Activated naive CD4-positive, alpha-beta T cell treated with anti-CD3 and anti-CD28 coated beads, Interleukin-2, amount 50 U/mL, for 16 hours (primary cell): Measurements from ENCODE around the gene SKIC2.
A peak's percentile ranks its signal among the peaks of the same experiment; 100 is the strongest.
"Not testable (repeated sequence)": the region's sequence is repeated elsewhere in the genome, so short reads cannot be mapped to it uniquely, and the experiment has no call there.

Source experiments
- DNase-seq: peaks from one replicate; pipeline ENCODE4 v3.0.0-alpha.2; 2020

Gene SKIC2

GRCh38 chr6:32005538-32005880 is 46.5 kb downstream of the SKIC2 start:
- peak; percentile 3 for DNase-seq

GRCh38 chr6:32005991-32006529 is 47.1 kb downstream of the SKIC2 start:
- DNase-seq: peak; percentile 1

GRCh38 chr6:32007086-32007485 is 48.1 kb downstream of the SKIC2 start:
- peak; percentile 3 for DNase-seq

GRCh38 chr6:32008037-32008436 is 49.1 kb downstream of the SKIC2 start:
- DNase-seq: not testable (repeated sequence)

- DNase-seq: not testable (repeated sequence)
These were observed 49.6 kb downstream of the SKIC2 start for GRCh38 chr6:32008616-32009015.

- DNase-seq: peak; percentile 6
These were observed 50.6 kb downstream of the SKIC2 start for GRCh38 chr6:32009537-32009936.

- DNase-seq: peak; percentile 10
These were observed 52.0 kb downstream of the SKIC2 start for GRCh38 chr6:32010856-32011530.

- DNase-seq: peak; percentile 12
These were observed 54.1 kb downstream of the SKIC2 start for GRCh38 chr6:32012941-32013617.

GRCh38 chr6:32013738-32014137 is 54.8 kb downstream of the SKIC2 start:
- not testable (repeated sequence) for DNase-seq

- DNase-seq: not testable (repeated sequence)
These were observed 55.6 kb downstream of the SKIC2 start, which contains the start of gene C4B for GRCh38 chr6:32014547-32014946. Gene C4B, plus strand, starts transcription at chr6:32014795. Its CDS starts 51 bp downstream, at chr6:32014846.
